ENCODE measurements around the gene SH2D4B.

DNA sequence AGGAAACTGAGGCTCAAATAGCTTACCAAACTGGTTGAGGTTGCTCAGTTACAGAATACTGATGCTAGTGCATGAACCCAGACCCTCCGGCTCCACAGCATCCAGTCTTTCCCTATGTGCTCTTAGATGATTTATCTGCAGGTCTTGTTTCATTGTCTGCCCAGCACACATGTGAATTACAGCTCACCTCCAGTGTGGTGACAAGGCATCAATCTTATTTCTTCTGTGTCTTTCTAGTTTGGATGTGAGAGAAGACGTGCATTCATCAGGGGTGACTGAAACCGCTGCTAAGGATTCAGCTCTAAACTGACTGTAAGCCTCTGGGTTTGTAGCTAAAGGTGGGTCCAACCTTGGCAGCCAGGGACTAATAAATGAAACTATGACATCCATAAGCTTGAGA is 123.8 kb downstream of the SH2D4B start:
- TF ChIP-seq, protein P1, sequence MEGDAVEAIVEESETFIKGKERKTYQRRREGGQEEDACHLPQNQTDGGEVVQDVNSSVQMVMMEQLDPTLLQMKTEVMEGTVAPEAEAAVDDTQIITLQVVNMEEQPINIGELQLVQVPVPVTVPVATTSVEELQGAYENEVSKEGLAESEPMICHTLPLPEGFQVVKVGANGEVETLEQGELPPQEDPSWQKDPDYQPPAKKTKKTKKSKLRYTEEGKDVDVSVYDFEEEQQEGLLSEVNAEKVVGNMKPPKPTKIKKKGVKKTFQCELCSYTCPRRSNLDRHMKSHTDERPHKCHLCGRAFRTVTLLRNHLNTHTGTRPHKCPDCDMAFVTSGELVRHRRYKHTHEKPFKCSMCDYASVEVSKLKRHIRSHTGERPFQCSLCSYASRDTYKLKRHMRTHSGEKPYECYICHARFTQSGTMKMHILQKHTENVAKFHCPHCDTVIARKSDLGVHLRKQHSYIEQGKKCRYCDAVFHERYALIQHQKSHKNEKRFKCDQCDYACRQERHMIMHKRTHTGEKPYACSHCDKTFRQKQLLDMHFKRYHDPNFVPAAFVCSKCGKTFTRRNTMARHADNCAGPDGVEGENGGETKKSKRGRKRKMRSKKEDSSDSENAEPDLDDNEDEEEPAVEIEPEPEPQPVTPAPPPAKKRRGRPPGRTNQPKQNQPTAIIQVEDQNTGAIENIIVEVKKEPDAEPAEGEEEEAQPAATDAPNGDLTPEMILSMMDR (IDR thresholded peaks at IDR 0.05), result no peak
- TF ChIP-seq, protein P2, sequence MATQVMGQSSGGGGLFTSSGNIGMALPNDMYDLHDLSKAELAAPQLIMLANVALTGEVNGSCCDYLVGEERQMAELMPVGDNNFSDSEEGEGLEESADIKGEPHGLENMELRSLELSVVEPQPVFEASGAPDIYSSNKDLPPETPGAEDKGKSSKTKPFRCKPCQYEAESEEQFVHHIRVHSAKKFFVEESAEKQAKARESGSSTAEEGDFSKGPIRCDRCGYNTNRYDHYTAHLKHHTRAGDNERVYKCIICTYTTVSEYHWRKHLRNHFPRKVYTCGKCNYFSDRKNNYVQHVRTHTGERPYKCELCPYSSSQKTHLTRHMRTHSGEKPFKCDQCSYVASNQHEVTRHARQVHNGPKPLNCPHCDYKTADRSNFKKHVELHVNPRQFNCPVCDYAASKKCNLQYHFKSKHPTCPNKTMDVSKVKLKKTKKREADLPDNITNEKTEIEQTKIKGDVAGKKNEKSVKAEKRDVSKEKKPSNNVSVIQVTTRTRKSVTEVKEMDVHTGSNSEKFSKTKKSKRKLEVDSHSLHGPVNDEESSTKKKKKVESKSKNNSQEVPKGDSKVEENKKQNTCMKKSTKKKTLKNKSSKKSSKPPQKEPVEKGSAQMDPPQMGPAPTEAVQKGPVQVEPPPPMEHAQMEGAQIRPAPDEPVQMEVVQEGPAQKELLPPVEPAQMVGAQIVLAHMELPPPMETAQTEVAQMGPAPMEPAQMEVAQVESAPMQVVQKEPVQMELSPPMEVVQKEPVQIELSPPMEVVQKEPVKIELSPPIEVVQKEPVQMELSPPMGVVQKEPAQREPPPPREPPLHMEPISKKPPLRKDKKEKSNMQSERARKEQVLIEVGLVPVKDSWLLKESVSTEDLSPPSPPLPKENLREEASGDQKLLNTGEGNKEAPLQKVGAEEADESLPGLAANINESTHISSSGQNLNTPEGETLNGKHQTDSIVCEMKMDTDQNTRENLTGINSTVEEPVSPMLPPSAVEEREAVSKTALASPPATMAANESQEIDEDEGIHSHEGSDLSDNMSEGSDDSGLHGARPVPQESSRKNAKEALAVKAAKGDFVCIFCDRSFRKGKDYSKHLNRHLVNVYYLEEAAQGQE (IDR thresholded peaks at IDR 0.05; ENCODE audit: insufficient read depth in 1 of 2, low read depth in 2 of 2, low read length in 1 of 2), result no peak
- no peak for TF ChIP-seq POLR2AphosphoS5 (IDR thresholded peaks at IDR 0.05; ENCODE audit: low read depth, low read length)
- no peak for TF ChIP-seq SIN3A (IDR thresholded peaks at IDR 0.05; ENCODE audit: borderline replicate concordance, insufficient read depth, low read depth, low read length)
